Measurements from ENCODE around the gene TMCC1.
"Not testable (repeated sequence)": the region's sequence is repeated elsewhere in the genome, so short reads cannot be mapped to it uniquely, and the experiment has no call there.

The TMCC1 gene

DNA sequence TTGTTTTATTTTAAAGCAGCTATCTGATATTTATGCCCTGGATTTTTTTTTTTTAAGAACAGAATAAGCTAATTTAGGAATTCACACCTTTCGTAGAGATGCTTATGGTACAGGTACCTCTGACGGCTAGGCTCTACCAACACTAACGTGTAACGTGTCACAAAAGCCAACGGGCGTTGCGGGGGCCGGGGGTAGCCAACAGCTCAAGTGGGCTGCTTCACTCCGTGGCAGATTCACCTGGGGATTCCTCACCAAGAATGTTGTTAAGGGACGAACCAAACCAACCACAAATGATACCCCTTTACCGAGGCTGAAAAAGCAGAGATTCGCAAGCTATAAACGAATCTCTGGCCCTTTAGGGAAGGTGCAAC is 1.0 kb downstream of the TMCC1 start:
- FAIRE-seq: no peak

DNA sequence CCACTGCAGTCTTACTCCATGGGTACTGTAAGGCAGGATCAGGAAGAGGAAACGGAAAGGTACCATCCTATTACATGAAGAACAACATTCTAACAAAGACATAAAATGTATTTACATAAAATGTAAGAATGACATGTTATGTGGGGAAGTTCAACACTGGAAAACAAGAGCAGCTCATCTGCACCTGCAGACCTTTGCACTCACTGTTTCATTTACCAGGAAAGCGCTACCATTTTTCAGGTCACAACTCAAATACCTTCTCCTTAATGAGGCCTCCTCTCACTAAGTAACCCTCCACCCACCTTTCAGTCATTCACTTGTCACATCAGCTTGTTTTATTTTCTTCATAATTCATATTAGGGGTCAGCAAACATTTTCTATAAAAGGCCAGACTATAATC is 2.6 kb downstream of the TMCC1 start:
- FAIRE-seq: no peak

DNA sequence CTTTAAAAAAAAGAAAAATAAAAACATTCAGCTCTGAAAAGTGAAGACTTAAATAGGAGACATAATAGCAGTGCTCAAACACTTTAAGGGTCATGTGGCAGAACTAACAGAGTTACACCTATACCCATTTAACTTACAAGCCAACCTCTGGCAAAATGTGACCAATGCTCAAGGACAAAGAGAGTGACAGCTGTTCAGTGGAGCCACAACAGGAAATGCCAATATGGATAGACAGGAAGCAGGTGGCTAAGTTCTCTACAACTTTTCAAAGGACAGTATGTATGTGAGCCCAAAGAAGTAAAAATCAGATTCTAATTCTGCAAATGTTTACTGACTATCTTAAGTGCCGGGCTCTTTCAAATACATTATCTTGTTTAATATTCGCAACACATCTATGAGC is 3.4 kb downstream of the TMCC1 start:
- FAIRE-seq: no peak

DNA sequence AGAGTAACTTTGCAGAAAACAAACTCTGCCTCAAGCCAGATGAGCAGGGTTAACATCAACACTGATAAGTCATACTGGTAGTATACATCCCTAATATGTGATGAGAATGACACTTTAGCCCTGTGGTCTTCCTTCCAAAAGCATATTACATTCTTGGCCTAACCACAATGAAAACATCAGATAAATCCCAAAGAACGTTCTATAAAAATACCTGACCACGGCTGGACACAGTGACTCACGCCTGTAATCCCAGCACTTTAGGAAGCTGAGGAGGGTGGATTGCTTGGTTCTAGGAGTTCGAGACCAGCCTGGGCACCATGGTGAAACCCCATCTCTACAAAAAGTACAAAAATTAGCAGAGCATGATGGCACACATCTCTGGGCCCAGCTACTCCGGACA is 4.7 kb downstream of the TMCC1 start:
- FAIRE-seq: no peak

DNA sequence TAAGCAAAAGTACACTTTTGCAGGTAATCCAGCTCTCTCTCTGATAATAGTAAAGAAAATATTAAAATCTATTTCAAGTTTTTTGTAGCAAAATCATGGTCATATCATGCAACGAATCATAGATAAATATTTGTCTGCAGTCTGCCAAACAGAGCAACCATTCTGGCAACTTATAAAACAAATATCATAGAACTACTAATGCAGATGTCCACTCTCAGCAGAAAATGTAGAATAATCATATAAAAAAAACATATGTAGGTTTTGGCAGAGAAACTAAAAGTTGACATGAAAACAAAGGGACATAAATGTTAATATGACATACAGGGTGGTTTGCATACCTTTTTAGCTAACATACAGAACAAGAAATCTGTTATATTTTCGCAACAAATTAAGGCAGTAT is 12.2 kb downstream of the TMCC1 start:
- no peak for FAIRE-seq

DNA sequence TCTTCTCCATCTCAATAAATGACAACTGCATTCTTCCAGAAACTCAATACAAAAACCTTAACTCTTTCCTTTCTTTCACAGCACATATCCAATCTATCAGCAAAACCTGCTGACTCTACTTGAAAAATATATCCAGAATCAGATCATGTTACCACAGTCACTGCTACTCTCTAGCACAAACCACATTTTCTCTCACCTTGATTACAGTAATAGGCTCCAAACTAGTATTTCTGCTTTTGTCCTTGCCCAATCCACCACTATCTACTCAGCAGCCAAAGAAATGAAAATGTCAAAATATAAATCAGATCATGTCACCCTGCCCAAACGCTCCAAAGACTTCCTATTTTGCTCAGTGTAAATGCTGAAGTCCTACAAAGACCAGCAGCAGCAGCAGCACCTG is 15.2 kb downstream of the TMCC1 start:
- FAIRE-seq: no peak

DNA sequence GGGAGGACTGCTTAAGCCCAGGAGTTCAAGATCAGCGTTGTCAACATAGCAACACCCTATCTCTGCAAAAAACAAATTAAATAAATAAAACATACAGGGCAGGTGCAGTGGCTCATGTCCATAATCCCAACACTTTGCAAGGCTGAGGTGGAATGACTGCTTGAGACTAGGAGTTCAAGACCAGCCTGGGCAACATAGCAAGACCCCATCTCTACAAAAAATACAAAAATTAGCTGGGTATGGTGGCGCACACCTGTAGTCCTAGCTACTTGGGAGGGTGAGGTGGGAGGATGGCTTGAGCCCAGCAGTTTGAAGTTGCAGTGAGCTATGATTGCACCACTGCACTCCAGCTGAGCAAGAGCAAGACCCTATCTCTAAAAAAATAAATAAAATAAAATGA is 19.0 kb downstream of the TMCC1 start:
- FAIRE-seq: not testable (repeated sequence)

DNA sequence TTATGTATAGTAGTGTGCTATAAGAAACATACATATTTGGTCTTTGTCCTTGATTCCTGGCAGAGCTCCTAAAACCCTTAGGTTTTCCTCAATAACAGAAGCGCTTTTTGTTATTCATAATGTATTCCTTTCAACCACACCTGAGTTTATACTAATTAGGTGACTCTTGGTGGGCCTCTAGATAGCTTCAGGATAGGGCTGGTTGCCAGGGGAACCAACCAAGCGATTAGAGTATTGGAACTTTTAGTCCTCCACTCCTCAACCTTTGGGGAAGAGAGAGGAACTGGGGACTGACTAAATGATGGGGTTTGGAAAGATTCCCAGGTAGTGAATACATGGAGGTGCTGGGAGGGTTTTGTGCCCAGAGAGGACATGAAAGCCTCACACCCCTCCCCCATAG is 24.6 kb downstream of the TMCC1 start:
- no peak for FAIRE-seq

DNA sequence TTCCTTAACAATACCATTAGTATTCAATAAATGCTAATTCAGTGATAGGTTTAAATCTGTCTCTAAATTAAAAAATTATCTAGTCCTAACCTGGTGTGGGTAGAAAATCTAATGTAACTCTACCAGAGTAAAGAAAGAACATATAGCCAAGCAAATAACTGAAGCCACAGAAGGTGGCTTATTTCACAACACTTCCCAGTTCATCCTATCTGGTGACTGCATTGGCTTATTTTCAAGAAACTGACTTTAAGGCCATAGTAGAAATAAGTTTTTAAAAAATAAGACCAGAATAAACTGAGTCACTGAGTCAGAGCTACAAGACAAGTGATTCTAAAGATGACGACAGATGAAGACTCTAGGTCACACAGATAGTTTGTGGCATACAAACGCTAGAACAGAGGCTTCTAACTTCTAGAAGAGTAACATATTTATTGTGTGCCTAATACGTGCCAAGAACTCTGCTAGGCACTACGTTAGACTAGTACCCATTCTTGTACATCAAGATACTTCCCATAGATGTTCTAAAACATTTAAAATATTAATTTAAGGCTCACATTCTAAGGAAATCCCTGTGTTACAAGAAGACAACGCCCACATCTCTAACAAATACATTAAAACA is 25.9 kb downstream of the TMCC1 start:
- no peak for FAIRE-seq

DNA sequence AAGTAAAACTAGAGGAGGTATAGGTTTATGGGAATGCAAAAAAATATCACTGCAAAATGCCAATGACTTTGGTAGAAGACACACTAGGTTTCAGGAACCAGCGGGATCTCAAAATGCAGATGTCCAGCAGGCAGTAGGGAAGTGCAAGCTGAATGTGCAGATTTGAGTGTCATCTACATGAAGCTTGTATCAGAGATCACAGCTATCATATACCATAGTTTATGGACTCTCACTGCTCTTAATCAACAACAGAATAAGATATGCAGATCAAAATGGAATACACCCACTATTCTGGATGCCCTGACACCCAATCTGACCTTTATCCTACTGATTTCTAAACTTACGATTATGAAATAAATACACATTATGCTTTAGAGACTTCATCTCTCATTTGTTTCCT is 27.7 kb downstream of the TMCC1 start:
- no peak for FAIRE-seq

DNA sequence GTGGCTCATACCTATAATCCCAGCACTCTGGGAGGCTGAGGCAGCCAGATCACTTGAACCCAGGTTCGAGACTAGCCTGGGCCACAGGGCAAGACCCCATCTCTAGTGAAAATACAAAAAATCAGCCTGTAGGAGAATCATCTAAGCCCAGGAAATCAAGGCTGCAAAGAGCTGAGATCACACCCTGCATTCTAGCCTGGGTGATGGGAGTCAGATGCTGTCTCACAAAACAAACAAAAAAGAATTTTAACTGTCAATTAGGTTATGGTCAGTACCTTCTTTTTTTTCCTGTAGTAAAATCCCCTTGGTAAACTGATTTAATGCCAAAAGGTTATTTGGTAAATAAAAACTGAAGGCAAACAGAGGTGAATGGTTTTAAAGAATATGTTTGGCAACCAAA is 29.0 kb downstream of the TMCC1 start:
- no peak for FAIRE-seq

DNA sequence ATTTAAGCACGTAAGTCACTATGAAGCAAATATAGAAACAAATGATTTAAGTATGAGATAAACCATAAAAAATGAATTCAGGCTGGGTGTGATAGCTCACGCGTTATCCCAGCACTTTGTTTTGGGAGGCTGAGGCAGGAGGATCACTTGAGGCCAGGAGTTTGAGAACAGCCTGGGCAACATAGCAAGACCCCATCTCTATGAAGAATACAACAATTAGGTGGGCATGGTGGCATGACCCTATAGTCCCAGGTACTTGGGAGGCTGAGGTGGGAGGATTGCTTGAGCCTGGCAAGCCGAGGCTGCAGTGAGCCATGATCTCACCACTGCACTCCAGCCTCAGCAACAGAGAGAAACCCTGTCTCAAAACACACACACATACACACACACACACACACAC is 34.2 kb downstream of the TMCC1 start:
- no peak for FAIRE-seq

DNA sequence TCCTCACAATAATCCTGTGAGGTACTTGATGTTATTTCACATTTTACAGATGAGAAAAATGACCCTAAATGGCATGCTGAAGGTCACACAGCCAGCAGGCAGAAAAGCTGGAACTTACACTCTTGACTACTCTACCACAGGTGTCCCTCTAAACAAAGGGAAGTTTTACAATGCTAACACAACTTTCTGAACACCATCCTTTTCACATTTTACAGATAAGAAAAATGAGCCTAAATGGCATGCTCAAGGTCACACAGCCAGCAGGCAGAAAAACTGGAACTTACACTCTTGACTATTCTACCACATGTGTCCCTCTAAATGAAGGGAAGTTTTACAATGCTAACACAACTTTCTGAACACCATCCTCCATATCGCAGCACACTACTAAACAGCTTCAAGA is 35.6 kb downstream of the TMCC1 start:
- no peak for FAIRE-seq

DNA sequence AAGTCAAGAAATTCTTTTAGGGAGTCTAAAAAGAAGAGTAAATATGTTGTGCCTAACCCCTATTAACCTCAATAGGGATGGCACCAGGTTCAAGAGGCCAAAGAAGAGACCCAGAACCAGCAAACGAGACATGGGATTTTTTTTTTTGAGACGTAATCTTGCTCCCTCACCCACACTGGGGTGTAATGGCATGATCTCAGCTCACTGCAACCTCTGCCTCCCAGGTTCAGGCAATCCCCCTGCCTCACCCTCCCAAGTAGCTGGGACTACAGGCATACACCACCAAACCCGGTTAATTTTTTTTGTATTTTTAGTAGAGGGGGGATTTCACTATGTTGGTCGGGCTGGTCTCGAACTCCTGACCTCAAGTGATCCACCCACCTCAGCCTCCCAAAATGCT is 36.7 kb downstream of the TMCC1 start:
- not testable (repeated sequence) for FAIRE-seq

DNA sequence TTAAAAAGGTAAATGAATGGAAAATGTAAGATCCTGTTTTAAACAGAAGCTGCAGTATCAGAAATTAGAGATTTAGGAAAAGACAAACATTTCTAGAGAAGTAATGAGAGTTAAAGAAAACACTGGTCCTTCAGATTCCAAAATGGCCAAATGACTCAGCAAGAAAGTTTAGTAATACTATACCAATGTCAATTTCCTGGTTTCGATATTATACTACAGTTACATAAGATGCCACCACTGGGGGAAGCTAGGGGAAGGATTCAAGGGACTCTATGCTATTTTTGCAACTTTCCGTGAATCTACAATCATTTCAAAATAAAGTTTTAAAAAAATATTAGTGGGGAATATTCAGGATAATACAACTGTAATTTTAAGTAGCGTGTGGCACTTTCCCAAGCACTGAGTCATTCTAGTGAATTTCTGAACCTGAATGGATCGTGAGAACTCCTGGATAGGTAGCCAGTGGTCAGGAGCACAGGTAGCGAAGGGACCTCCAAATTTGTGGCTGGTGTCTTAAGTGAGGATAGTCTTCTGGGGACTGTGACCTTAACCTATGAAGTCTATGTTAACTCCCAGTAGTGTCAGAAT is 37.6 kb downstream of the TMCC1 start:
- FAIRE-seq: no peak

DNA sequence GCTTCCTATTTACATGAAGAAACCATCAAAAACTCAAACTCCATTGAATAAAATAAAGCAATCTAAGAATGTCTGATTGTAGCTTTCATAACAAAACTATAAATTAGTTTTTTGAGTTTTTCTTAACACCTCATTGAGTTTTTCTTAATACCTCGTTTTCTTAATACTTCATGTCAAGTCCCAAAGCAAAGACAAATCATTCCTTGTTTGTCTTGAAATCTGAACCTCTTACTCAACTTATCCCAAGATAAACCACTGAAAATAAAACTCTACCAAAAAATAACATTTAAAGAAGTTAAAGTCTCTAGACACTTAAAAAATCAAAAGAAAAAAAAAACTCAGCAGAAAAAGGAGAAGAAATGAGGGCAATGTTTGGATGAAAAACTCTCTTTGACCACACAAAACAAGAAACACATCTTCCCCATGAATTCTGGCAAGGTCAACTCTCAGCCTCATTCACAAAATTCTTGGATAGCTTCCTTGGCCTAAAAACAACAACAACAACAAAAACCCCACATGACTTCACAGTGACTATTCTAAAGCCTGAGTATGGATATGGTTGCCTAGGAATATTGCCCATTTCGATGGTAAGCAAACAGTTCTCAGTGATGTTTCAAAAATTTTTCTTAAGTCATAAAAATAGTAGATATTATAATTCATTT is 38.2 kb downstream of the TMCC1 start:
- FAIRE-seq: no peak

DNA sequence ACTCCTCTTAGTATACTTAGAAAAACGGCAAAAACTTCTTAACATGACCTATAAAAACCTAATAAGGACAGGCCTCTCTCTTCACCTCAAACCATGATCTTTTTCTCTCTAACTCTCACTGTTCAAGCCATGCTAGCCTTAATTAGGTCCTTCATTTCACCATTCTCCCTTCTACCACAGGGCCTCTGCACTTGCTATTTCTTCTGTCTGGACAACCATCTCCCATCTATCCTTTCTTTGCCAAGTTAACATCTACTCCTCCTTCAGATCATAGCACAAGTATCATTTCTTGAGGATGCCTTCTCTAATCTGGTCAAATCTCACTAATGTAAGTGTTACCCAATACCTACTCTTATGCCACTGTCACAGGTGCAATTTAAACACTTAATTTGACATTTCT is 39.1 kb downstream of the TMCC1 start:
- FAIRE-seq: no peak

DNA sequence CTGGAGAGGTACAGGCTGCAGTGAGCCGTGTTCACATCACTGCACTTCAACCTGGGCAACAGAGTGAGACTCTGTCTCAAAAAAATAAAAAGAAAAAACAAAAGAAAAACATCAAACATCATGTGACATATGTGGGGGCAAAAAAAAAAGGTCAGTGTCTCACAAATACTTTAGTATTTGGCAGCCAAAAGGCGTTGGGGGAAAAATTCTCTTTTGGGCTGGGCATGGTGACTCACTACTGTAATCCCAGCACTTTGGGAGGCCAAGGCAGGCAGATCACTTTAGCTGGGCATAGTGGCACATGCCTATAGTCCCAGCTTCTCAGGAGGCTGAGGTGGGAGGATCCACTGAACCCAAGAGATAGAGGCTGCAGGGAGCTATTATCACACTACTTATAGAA is 47.6 kb downstream of the TMCC1 start:
- FAIRE-seq: no peak

DNA sequence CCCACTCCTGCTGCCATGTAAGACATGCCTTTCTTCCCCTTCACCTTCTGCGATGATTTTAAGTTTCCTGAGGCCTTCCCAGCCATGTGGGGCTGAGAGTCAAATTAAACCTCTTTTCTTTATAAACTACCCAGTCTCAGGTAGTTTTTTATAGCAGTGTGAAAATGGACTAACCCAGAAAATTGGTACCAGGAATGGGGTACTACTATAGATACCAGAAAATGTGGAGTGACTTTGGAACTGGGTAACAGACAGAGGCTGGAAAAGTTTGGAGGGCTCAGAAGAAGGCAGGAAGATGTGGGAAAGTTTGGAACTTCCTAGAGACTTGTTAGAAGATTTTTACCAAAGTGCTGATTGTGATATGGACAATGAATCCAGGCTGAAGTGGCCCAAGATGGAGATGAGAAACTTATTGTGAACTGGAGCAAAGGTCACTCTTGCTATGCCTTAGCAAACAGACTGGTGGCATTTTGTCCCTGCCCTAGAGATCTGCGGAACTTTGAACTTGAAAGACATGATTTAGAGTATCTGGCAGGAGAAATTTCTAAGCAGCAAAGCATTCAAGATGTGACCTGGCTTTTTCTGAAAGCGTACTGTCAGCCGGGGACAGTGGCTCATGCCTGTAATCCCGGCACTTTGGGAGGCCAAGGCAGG is 52.7 kb downstream of the TMCC1 start:
- no peak for FAIRE-seq

DNA sequence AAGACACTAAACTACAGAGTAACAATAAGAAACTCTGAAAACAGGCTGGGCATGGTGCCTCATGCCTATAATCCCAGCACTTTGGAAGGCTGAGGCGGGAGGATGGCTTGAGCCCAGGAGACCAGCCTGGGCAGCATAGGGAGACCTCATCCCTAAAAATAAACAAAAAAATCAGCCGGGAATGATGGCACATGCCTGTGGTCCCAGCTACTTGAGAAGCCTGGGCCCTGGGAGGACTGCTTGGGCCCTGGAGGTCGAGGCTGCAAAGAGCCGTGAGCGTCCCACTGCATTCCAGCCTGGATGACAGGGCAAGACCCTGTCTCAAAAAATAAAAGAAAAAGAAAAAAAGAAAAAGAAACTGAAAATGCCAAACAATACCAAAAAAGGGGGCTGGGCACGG is 55.4 kb downstream of the TMCC1 start:
- FAIRE-seq: no peak

DNA sequence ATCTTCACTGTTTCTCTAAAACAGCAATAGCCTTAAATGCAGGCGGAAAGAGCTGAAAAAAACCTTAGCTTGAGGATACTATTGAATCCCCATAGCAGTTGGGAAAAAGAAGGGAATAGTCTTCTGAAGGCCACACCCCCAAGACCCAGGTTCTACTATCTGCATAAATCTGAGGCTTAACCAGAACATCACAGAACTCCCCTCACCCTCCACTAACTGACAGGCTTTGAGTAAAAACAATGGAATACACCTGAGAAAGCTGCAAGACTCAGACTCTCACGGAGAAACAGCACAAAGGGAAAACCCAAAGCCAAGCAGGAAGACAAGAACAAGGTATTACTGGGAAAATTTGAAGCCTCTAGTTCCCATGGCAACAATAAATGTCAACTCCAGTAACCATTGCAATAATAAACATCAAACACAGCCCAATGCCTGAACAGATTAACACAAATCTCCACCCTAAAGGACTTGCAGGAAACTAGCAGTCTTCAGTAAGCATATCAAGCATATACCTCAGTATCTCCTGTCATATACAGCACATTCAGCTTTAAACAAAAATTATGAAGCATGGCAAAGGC is 56.4 kb downstream of the TMCC1 start:
- no peak for FAIRE-seq

DNA sequence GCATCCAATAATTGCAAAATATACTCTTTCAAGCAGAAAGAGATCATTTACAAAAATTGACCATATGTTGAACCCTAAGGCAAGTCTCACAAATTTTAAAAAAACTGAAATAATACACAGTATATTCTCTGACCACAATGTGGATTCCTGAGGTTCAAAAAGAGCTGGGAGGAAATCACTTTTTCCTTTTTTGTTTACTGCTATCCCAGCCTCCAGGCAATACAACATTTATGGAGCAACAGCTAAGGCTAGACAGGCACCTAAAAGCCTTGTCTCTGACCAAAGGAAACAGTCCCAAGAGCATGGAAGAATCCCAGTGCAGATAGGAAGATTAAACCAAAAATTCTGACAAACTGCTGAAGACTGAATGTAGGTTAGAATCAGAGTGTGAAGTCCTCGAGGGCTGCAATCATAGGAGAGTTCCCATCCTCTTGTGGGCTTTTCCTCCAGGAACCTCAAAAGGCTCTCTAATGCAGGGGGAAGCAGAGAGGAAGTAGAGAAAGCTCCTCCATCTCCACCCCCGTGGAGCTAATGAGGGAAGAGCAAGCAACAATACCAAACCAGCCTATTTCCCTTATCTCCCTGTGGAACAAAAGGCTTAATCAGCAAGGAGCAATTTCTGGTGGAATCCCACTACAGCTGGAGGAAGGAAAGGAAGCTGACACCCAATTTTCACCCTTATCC is 57.0 kb downstream of the TMCC1 start:
- FAIRE-seq: no peak

DNA sequence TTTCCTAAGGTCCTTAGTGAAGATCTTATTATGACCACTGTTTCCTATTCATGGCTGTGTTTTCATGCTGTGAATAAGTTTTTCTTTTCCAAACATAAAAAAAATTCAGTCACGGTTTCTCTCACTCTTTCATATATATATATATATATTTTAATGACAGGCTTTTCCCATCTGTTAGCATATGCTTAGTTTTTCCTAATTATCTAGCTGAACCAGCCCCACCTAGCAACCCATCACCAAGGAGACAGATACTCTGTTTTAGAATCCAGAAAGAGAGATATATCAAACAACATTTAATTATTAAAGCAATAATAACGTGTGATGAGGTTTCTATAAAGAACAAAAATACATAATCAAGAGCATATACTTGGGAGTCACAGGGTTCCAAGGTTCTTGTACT is 58.3 kb downstream of the TMCC1 start:
- no peak for FAIRE-seq

All from colon (tissue), 2 donors.